ENCODE measurements around the gene RANBP1. TPM values are rescaled to one million over a fixed set of nuclear protein-coding genes. Genes with fewer than 3 reads are reported as not detected.

Gene RANBP1
- total and polyA plus RNA-seq, 2 of the 13 experiments (the other 11 are each of a cell fraction or from before 2014, with no cell fraction given) = 181 to 492 TPM

GRCh38 chr22:20117633-20118299 lies 1.9 kb downstream of the RANBP1 start (continued):
- TF ChIP-seq ZNF142 (CRISPR knock-in tag; IDR thresholded peaks at IDR 0.05) (0 out of 2 replicates have a peak, but pooled peaks have one; percentile 24), ARNTL (CRISPR knock-in tag; IDR thresholded peaks at IDR 0.05) (no peak), ZFYVE20 (CRISPR knock-in tag; IDR thresholded peaks at IDR 0.05; ENCODE audit: borderline replicate concordance, low read depth) (no peak), DNMT1 (CRISPR knock-in tag; IDR thresholded peaks at IDR 0.05) (no peak), AGO2 (optimal IDR thresholded peaks at IDR 0.05; ENCODE audit: low read depth, low read length) (peak; percentile 84), ZNF883 (CRISPR knock-in tag; IDR thresholded peaks at IDR 0.05; ENCODE audit: not compliant biosample characterization) (peak; percentile 21), GFI1 (CRISPR knock-in tag; IDR thresholded peaks at IDR 0.05; ENCODE audit: borderline replicate concordance) (0 out of 2 replicates have a peak, but pooled peaks have one; percentile 42), ZNF121 (CRISPR knock-in tag; IDR thresholded peaks at IDR 0.05) (0 out of 2 replicates have a peak, but pooled peaks have one; percentile 44), FOSL2 (CRISPR knock-in tag; IDR thresholded peaks at IDR 0.05) (0 out of 2 replicates have a peak, but pooled peaks have one; percentile 11), SNAPC2 (CRISPR knock-in tag; IDR thresholded peaks at IDR 0.05) (no peak), HNRNPL (IDR thresholded peaks at IDR 0.05; ENCODE audit: low read depth, low read length) (no peak)
